Stimulated activated naive CD4-positive, alpha-beta T cell (primary cell): ENCODE data around the gene EIF3F.

ENCODE experiments used
- DNase-seq, 6 experiments: peaks; one replicate each; lab custom pipeline; 2025; lab: John Stamatoyannopoulos, UW

Gene EIF3F

DNA sequence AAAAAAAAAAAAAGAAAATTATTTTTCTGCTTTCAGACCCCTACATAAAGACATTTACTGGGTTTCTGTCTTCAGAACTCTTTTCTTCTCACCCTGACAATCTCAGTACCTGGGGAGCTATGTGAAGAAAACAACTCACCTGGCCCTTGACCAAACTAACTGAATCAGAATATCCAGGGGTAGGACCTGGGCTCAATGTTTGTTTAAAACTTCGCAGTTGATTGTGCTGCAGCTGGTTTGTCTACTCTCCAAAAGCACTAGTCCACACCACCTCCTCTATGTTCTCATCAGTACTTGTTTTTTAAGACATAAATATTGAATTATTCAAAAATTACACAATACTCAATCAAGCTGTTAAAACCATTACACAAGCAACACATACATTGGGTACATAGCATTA is 34.8 kb downstream of the EIF3F start:
- no peak for DNase-seq

DNA sequence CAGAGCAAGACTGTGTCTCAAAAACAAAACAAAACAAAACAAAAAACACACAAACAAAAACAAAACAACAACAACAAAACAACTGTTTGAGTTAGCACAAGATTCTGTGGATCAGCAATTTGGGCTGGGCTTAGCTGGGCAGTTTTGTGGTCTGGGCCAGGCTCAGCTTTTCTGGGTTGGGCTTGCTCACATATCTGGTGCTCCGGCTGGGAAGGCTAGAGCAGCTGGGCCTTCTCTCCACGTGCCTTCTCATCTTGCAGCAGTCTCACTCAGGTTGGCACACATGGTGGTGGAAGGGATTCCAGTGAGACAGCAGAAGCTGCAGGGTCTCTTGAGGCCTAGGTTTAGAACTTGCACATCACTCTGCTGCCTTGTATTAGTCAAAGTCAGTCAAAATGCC is 35.7 kb downstream of the EIF3F start:
- no peak for DNase-seq

DNA sequence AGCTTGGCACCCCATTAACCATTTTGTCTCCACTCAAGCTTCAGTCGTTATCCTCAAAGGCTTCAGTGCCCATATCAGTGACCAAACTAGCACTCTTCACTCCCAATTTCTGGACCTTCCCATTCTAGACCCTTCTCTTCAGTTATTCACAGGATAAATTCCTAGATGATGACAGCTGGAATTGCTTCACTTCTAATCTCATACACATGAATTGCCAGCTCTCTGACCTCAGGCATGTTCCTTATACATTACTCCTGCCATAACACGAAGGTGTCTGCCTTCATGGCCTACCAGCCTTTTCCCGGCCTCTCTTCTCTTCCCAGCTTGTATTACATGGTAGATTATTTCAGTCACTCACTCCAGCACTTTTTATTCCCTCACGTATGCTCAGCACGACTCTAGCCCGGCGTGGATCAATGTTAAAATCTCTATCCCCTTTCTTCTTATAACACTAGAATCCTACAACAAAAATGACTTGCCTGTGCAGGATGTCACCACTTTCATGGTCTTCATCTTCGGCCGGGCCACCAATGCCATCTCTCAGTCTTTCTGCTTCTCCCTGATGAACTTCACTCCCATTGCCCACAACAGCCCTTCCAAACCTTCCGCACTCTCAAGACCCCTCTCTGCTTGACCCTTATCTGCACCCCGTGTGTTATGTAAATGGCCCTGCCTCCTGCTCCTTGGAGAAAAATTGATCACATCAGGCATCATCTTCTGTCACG is 36.9 kb downstream of the EIF3F start:
- no peak for DNase-seq

DNA sequence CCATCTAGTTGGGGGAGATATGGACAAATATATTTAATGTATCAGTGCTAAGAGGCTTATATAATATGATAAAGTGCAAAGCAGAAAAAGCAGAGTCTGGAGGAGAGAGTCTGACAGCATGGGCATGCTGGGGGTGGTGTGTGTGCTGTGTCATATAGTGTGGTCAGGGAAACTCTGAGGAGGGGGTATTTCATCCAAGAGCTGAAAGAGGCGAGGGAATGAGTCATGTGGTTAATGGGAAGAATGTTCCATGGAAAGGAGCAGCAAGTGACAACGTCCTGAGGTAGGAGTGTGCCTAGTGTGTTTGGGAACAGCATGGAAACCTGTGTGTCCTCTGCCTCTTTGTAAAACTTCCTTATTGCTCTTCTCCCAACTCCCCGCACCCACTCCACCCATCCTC is 38.0 kb downstream of the EIF3F start:
- no peak for DNase-seq

DNA sequence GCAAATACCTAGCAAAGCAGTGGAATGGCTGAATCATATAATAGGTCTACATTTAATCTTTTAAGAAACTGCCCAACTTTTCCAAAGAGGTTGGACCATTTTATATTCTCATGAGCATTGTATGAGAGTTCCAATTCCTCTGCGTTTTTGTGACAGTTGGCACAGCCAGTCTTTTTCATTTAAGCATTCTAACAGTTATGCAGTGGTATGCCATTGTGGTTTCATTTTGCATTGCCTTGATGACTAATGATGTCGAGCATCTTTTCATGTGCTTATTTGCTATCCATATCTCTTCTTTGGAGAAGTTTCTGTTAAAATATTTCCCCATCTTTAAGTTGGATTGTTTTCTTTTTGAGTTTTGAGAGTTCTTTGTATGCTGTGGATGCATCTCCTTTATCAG is 38.7 kb downstream of the EIF3F start:
- no peak for DNase-seq

DNA sequence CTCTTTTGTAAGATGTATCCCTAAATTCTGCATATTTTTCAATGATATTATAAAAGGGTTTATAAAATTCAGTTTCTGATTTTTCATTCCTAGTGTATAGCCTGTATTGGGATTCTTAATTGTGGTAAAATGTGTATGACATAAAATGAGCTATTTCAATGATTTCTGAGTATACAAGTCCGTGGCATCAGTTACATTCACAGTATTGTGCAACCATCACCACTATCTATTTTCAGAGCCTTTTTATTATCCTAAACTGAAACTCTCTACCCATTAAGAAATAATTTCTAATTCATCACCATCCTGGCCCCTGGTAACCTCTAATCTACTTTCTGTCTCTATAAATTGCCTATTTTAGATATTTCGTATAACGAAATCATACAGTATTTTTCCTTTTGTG is 39.8 kb downstream of the EIF3F start:
- no peak for DNase-seq

DNA sequence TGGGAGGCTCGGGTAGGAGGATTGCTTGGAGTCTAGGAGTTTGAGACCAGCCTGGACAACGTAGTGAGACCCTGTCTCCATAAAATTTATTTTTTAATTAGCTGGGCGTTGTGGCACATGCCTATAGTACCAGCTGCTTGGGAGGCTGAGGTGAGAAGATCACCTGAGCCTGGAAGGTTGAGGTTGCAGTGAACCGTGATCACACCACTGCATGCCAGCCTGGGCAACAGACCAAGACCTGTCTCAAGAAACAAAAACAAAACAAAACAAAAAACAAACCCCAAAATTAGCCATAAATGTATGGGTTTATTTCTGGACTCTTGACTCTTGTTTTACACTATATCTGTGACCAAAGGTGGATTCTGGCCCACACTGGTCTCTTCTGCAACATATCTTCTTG is 41.6 kb downstream of the EIF3F start:
- no peak for DNase-seq

DNA sequence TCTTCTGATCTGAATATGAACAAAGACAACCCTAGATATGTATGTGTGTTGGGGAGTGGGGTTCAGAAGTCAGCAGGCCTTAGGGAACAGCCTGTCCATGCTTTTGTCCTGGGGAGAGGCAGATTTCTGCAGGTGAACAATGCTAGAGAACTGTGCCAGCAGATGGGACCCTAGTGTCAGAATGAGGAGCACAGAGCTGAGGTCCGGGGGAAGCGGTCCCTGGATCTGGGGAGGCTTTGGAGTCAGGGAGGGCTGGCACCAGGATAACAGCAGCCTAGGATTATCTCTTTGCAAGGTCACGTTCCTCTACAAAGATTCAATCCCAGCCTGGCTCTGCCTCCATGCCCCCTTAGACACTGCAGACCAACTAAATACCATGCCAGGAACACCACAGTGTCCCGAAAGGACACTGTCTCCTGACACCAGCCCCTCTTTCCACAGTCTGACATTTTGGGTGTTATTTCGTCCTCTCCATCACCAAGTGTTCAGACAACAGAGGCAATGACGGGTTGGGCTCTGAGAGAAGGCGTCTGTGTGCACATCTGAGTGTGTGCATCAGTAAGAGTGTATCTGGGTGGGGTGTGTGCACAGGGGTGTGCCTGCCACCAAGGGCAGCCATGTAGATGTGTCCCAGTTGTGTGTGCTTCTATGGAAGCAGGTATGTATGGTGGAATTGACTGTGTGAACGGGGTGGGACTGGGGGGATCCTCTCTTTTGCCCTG is 43.5 kb downstream of the EIF3F start:
- DNase-seq: no peak

DNA sequence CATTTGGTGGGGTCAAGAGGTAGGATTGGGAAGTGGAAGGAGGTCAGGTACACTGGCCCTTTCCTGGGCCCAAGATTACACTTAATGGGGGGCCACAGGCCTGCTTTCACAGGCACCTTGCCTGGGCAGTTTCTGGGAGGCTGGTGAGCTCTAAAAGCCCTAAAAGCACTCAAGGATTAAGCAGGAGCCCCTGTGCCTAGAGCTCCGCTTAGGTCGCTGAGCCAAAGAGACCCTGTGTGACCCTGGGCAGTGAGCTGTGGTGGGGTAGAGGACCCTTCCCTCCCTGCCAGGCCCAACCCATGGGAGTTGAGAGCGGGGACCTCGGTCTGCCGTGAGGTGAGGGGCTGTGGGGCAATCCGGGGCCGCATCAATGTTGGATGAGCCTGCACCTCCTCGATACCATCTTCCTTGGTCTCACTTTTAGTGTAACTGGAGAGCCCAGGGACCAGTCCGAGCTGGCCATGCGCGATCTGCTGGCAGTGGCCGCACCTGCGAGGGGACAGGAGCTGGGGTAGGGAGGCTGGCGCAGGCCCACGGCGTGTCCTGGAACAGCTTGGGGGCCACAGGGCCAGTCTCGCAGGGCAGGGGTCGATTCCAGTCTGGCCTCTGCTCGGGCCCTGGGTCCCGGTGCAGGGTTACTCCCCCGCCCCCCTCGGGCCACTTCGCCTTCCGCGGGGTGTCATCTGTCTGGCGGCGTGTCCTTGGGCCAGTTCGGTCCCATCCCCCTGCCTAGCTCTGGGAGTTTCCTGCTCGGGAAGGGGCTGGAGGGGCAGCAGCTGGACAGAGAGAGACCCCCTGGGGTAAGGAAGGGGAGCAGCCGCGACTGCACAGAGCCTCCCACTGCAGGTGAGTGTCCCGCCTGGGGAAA is 44.3 kb downstream of the EIF3F start:
- DNase-seq: no peak

DNA sequence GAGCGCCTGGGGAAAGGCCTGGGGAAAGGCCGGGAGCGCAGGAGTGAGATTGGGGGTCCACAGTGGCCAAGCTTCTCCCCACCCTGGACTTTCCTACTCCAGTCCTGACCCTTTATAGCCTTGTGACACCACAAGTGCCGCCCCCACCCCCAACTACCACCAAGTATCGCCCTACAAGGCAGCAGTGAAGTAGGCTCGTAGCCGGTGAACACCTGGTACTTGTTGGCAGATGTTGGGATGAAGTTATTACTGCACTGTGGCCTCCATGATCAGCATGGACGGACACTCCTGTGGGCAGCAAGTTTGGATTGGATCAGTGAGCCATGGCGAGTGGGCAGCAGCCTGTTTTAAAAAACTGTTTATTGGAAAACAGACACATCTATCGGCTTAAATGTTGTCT is 45.0 kb downstream of the EIF3F start:
- no peak for DNase-seq

DNA sequence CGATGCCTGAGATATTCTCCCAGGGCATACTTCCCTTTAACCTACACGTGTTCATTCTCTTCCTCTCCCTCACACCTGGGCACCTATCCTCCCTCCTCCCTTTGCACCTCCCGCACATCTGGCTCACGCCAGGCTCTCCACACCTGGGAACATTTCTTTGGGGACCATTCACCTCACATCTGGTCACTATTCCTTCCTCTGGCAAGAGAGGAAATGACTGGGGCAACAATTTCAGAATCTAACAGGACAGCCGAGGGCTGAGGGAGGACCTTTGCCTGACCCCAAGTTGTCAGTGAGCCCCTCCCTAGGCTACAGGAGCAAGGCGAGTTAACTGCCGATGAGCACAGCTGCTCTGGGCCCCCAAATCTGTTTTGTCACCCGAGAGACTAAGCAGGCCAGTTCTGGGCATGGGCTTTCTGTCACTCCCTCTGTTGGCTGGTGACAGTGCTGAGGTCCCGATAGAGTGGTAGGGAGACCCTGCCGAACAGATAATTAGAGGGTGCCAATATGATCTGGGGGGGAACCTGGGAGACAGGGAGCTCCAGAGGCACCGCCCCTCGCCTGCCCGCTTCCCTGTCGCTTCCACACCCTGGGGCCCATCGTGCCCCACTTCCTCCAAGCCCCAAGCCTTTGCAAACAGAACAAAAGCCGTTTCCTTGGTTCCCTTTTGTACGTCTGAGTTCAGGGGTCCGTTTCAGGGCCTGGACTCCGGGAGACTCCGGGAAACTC is 45.6 kb downstream of the EIF3F start:
- DNase-seq: no peak

DNA sequence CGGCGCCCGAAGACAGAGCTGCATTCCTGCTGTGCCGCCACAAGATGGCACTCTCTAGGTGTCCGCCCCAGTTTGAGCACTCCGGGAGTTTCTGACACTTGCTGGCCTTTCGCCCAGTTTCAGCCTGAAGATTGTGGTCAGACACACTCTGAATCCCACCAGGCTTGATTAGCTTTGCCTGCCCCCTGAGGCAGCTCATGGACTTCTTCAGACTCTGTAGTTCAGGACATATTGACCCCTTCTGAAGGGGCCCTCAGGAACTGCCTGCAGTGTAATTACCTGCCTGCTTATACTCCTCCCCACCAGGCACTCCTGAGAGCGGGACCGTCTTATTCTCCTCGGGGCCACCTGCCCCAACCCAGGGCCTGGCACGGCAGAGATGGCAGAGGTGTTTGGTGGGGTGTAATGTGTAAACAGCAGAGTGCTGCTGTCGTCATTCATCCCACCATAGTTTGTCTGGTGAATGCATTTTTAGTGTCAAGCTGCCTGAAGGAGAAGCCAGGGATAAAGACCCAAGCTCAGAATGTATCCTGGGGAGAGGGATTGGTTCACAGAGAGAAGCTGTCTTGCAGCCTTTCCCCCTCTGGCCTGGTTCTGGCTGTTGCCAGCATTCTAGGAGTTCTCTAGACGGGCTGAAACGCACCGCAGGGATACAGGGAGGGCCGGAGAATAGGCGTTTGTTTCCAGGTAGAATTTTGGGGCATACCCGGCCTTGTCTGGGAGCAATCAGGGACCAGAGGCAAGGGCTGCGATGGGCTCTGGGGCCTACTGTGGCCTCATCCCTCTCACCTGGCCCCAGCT is 46.4 kb downstream of the EIF3F start:
- DNase-seq: peak in 5 of 6 experiments; percentile 8 to 47 (median 23)

DNA sequence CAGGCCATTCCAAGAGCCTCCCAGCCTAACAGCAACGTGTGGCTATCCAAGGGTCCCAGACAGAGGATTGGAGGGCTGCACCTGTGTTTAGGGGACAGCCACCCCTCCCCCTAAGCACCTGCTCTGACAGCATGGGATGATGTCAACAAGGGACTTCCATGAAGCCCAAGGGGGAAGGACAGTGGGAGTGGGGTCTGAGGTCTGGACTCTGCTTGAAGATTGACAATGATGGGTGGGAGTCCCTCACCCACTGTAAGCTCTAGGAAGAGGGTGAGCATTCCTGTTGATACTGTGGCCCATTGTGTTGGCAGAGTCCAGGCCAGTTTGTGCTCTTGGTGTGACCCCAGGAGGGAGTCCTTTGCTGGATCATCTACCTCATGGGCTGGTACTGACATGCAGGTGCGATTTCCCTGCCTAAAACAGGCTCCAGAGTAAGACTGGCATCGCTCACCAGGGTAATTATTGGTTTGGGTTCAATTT is 47.0 kb downstream of the EIF3F start:
- DNase-seq: no peak

DNA sequence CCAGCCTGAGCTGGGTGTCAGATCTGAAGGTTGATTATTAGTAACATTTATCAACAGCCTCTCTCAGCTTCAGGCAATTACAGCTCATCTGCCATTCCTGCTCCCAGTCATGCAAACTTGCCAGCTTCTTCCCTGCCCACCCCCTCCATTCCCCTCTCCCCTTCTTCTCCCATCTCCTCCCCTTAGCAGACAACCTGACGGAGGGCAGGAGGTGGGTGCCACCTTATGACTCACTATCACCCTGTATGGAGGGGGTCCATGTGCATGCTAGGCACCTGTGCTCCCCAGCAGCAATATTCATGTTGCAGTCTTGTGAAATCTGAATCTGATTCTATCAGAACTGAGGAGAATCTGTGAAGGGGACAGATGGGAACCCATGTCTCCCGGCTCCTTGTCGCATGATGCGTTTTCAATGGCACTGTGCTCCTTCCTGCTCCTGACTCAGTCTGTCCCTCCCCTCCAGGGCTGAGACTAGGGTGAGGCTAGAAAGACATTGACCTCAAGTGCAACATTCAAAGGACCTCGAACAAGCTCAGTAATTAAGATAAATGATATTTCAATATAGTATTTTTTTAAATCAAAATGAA is 47.6 kb downstream of the EIF3F start:
- no peak for DNase-seq

DNA sequence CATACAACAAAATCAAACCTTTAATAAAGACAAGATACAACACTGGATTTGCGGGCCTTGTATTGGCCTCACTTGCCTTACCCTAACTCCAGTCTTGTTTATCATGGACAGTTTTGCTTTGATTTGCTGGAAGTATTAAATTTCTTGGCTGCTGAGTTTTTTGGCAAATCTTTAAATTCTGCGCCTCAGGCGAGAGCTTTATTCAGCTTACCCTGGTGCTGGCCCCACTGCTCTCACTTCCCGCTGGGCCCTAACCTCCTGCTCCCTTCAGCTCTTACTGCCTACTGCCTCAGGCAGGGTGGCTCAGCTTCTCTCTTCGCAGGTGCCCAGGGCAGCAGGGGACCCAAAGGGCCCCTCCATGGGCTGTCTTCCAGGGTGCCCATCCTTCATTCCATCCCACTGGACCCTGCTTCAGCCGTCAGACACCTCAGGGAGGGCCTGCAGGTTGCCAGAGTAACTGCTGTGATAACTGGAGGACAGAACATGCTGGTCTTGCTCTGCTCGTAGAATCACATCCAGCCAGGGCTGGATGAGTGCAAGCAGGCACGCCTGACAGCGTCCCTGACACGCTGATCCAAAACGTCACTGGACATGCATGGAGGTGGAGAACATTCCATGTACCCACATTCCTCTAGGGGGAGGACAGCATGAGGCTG is 48.2 kb downstream of the EIF3F start:
- no peak for DNase-seq

DNA sequence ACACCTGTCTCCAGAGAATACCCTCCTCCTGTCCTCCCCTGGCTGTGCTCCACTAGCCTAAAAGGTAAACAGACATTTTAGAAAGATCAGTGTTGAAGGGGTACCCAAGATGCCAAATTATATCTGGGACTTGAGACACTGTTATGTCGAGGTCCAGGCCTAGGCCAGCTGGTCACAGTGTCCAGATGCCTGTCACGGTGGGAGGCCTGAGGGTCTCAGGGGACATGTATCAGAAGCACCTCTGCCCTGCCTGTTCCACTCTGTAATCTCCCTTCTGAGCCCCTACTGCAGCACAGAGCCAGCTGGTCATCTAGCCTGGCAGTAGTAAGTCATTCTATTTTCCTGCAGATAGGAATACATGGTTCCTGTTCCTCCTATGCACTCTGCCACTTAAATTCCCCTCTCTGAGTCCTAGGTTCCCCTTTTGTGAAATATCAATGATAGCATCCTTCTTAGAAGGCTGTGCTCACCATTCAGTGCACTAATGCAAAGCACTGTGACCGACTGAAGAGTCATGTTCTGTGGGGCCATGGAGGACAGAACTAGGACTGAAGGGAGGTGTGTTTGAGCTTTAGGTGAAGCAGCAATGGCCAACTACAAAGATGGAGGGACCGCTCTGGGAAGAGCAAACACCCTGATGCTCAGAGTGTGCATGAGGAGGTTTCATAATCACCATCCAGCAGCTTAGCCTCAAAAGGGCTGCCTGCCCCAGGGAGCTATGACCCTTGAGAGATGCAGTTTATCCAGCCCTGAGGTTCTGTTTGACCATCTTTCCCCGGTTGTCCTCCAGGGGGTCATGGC is 49.1 kb downstream of the EIF3F start:
- DNase-seq: no peak

DNA sequence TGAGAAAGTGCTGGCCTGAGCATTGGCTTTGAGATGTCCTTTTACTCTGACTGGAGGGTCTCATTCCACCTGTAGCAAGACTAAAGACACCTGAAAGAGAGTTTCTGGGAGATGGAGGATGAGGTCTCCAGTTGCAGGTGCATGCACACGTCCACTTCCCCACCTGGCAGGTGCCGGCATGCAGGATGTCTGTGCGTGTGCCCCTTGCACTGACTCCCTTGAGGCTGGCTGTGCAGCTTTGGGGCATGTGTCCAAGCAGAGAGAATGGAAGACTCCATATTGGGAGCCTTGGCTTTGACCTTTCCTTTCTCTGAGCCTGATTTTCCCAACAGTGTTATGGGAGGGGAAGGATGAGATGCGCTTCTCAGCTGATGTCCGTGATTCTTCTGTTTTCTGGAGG is 49.8 kb downstream of the EIF3F start:
- DNase-seq: no peak

DNA sequence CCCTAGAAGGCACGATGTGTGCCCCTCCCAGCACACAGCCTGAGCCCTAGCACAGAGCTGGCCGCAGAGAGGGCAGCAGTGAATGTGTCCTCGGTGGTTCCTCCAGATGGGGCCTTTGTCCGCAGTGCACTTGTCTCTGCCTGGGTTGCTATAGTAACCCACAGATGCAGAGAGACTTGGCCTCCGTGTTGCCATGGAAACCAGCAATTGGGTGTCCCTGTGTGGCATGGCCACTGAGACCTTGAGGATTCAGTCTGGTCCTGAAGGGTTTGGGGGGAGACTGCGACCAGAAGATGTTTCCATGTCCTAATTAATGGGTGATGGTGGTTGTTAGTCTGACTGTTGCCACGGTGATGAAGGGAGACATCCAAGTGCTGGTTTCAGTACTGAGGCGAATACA is 51.3 kb downstream of the EIF3F start:
- no peak for DNase-seq

DNA sequence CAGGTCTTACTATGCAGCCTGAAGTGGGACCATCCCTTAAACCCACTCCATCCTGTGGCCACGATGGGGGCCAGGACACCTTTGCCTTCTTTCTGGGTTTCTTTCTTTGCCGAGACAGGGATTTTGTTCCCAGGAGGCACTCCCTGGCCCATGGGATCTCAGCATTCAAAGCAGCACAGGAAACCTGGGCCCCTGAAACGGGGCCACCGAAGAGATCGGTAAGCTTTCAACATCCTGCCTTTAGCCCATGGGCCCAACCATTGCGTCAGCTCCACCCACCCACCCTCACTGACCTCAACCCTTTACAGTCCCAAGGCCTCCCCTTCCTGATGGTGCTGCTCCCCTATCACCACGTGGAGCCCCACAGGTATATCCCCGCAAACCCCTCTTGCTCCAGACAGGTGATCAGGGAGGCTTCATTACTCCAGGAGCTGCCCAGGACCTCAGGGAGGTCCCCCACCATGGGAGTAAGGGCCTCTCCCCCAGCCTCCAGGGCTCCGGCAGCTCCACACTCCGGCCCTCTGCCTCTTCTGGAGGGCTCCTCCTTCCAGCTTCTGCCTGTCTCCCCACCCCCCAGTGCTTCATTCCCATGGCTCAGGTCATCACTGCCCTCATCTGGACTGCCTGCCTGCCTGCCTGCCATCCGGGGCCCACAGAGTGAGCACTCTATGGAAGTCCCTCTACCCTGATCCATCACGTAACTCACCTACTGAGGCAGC is 51.8 kb downstream of the EIF3F start:
- DNase-seq: no peak
